T47D (cell line): Measurements from ENCODE around the gene CBX1.

Experiments used
- DNase-seq, 2 experiments: peaks; one replicate each; pipeline versions ENCODE4 v3.0.0 to v3.0.0-alpha.2; 2011 to 2012; ENCODE audit warnings: low read depth in 1 of 2, low spot score in 1 of 2
- JUND ChIP-seq: IDR thresholded peaks from 2 replicates; pipeline ENCODE4 v1.6.1; 2012; ENCODE audit warnings: low read depth
- in situ Hi-C: cut with HindIII; loops from 2 replicates; pipeline ENCODE4 v1.10.0; 2016; ENCODE audit warnings: low sequenced_read_pairs, low pct_unique_long_range_greater_than_20kb

The CBX1 gene

DNA sequence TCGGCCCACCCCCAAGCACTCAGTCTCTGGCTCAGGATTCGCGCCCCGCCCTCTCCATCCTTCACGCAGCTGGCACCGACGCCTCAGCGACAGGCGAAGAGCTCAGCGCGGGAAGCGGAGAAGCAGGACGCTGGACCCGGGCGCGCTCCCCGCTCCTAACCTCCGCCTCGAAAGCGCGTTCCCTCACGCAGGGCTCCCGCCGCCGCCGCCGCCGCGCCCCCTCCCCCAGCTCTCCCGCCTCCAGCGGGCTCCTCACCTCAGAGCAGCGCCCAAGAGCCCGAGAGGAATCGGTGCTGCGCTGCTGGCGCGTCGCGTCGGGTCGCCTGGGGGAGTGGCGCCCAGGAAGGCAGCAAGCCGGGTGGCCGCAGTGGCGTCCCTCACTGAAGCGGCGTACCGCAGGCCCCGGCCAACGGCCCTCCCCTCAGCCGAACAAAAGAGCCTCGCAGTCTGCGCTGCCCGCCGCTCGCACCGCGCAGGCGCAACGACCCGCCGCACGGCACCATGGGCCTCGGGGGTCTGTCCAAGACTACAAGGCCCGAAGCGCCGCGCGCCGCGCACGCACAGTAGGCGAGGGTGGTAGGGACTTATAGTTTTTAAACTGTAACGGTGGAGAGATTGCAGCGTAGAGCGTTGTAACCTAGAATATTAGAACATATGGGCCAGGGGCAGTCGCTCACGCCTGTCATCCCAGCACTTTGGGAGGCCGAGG, at the start of gene CBX1:
TSS of gene CBX1 (minus strand) at position 467 of the 709 bp plus-strand sequence. CDS start 24,474 bp downstream, outside the sequence.
- no peak for TF ChIP-seq JUND
- peak; percentile 75 to 97 for DNase-seq
- in situ Hi-C loops: no loop called here

- in situ Hi-C loops: no loop called here
- TF ChIP-seq JUND: no peak
- DNase-seq: no peak
These were observed 49.3 kb upstream of the CBX1 start for GRCh38 chr17:48150597-48151001.

DNA sequence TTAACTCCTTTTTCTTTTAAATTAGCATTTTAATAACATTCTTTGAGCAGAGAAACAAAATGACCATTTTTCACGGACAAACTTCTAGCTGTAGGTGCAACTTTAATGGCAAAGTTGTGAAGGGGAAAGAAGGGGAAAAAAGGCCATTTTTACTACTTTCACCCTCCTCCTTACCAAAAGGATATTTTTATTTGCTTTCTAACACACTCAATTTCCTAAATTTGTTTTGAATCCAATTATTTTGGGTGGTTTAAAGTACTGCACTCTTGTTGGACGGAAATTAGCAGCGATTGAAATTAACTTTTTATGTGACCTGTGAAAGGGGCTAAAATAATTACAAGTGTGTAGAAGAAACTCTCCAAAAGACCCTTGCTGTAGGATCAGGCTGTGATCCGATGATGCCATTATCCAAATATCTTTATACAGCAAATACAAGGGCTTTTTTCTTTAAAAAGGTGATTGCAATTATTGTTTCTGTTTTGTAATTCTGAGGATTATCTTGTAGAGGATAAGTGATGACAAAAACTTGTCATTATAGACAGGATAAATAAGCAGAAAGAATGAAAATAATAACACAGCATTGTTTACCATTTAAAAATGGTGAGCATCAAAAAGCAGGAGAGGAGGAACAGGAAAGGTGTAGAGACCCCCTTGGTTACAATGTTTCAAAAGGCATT, 48.6 kb upstream of the CBX1 start:
- in situ Hi-C loops: no loop called here
- no peak for DNase-seq
- no peak for TF ChIP-seq JUND

- no peak for TF ChIP-seq JUND
- no peak for DNase-seq
- in situ Hi-C loops: no loop called here
These were observed 47.8 kb upstream of the CBX1 start for GRCh38 chr17:48148854-48149786.

GRCh38 chr17:48148029-48148770, 46.9 kb upstream of the CBX1 start:
- DNase-seq: peak; percentile 55 to 64
- TF ChIP-seq JUND: no peak
- in situ Hi-C loops: no loop called here

DNA sequence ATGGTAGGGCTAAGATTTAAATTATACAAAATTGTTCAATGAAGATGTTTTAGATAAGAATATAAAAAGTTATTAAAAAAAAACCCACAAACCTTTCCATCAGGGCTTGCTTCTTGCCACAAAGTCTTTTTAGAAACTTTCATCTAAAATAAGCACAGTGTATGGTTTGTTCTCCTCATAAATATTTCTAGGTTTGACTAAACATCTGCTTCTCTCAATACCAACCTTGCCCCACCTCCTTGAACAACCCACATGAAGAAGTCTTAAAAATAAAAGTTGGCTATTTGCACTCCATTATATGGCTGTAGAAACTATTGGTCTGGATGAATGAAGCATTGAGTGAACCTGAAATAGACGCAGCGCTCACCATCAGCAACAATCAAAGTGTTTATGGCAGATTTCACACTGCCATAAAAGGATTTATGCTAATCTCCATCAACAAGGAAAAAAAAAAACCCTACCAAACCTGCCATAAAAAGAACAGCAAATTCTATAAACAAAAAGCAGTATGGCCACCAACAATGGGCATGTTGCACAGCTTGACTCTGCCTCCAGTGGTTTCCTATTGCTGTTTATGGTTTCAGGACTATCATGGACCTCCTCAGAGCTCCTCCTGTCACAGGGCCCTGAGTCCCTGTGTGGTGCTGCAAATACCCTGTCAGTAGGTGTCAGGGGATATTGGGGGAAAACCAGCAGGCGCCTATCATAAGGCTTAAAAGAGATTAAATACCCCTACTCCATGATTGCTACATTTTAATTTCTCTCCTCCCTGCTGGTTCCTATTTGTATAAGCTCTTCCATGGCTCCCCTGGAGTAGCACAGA, 43.9 kb upstream of the CBX1 start:
- in situ Hi-C loops: no loop called here
- no peak for DNase-seq
- no peak for TF ChIP-seq JUND

- in situ Hi-C loops: no loop called here
- no peak for TF ChIP-seq JUND
These were observed 43.0 kb upstream of the CBX1 start for GRCh38 chr17:48144231-48144630.

DNA sequence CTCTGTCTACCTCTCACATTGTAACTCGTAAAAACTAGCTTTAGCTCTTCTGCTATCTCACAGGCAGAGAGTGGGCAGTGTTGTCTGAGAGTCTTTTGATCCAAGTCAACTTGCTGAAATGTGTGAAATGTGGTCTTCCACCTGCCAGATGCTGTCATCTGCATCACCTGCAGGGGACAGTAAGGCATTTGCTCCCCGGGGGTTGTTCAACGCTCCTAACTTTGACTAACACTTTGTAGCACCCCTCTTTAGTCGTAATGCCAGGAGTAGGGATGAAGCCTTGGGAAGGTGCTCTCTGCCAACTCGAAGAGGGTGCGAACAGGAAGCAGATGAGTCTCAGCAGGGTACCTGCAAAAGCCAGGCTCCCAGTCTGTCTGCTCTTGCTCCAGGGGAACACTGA, 42.4 kb upstream of the CBX1 start:
- in situ Hi-C loops: no loop called here
- no peak for DNase-seq
- TF ChIP-seq JUND: no peak

More at GRCh38 chr17:48144231-48144630, 43.0 kb upstream of the CBX1 start:
- DNase-seq: no peak

DNA sequence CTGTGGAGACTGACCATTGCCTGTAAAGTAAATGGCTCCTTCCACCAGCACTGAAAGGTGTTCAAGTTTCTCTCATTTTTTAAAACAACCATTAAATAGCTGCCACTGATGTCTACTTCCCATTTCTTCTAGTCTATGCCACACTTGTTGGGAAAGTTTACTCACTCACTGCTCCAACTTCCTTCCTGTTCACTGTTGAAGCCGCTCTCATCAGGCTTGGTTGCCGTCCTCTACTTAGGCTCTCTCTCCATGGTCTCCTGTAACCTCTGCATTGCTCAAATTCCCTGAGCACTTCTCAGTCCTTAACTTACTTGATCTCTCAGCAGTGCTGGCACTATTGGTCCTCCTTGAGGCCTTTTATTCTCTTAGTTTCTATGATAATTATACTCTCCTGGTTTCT, 38.7 kb upstream of the CBX1 start:
- no peak for DNase-seq
- no peak for TF ChIP-seq JUND
- in situ Hi-C loops: no loop called here

DNA sequence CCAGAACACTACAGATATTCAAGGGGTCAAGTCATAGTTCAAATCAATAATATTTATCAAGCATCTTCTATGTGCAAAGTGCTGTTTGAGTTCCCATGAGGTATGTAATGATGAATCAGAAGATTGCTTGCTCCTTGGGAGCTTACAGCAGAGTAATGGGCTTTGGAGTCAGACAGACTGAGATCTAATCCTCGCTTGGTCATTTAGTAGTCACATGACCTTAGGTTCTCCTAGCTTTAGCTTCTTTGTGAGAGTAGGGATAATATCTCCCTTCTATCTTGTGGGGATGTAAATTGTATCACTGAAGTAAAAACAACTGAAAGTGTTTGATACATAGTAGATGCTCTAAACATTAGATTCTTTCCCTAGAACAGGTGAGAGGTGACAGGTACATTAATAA, 36.4 kb upstream of the CBX1 start:
- TF ChIP-seq JUND: no peak
- no peak for DNase-seq
- in situ Hi-C loops: no loop called here

GRCh38 chr17:48134912-48135480, 33.7 kb upstream of the CBX1 start:
- DNase-seq: no peak
- TF ChIP-seq JUND: no peak
- in situ Hi-C loops: no loop called here
